Ovary (tissue), 3 donors: ENCODE results near the gene CIC.

ENCODE experiments used
- CTCF ChIP-seq, 3 donors: fragments of 450-650 bp in 2 of 3; fragments of 200-600 bp in 1 of 3; IDR thresholded peaks; one replicate each; pipeline versions ENCODE4 v1.5.1 to v1.8.0; 2016 to 2022; ENCODE audit warnings: antibody characterized with exemption in 3 of 3, mild to moderate bottlenecking in 1 of 3
- POLR2A ChIP-seq: fragments of 450-650 bp; IDR thresholded peaks from one replicate; pipeline ENCODE4 v1.6.1; 2017; ENCODE audit warnings: antibody characterized with exemption, mild to moderate bottlenecking, moderate library complexity
- donor health status: DM: no; HTN: no; CAD: no.

GRCh38 chr19:42289556-42290041 is 20.5 kb downstream of the CIC start:
- TF ChIP-seq CTCF (IDR thresholded peaks at IDR 0.05) (no peak), POLR2A (no peak)
